Measurements from ENCODE around the gene LRP2. TPM values are rescaled to one million over a fixed set of nuclear protein-coding genes. Genes with fewer than 3 reads are reported as not detected.
A peak's percentile ranks its signal among the peaks of the same experiment; 100 is the strongest.

LRP2 gene
- total and polyA plus RNA-seq, 10 of the 15 experiments (the other 5 are each of a cell fraction or from before 2014, with no cell fraction given): 0.01 to 0.19 (median 0.06) TPM; not detected in 5

GRCh38 chr2:169397697-169398096 lies 35.4 kb upstream of the LRP2 start:
- no peak overlapping the region for H3K4me3 ChIP-seq
- no peaks in the 10 kb centered on the region for H3K4me1 ChIP-seq (ENCODE audit: control insufficient read depth, insufficient read depth, low read length)
- no TSS peak for BruUV-seq (replicated peaks)
- H3K9ac ChIP-seq (ENCODE audit: control insufficient read depth, insufficient read depth, low read length): no peak overlapping the region
- FAIRE-seq (no peak), ATAC-seq (no peak), DNase-seq (ENCODE audit: low read depth, low spot score) (no peak)
- no peaks in the 10 kb centered on the region for H3K9me3 ChIP-seq (replicated peaks; ENCODE audit: control insufficient read depth, insufficient read depth, low read length)
- SMC1A ChIA-PET (ENCODE audit: uncharacterized antibody, unreplicated experiment): interaction anchor here (0.9 to 1.0 kb wide), 2 partner anchors 19 to 267 kb away, joined by 3 to 4 read pairs; no protein-coding TSS in a partner anchor
- 61% methylated on average over 2 of the region's 2 CpGs for WGBS (ENCODE audit: insufficient coverage, insufficient replicate concordance, low lambda C conversion rate, missing lambda C conversion rate)
- no peaks in the 10 kb centered on the region for H3K79me2 ChIP-seq (ENCODE audit: control insufficient read depth, insufficient read depth, low read length)
- TF ChIP-seq RUNX3 (IDR thresholded peaks at IDR 0.05; ENCODE audit: low read length) (no peak), MEF2B (IDR thresholded peaks at IDR 0.05; ENCODE audit: partially characterized antibody, poor library complexity, severe bottlenecking) (no peak), IRF3 (IDR thresholded peaks at IDR 0.05) (no peak), ZBED1 (IDR thresholded peaks at IDR 0.05; ENCODE audit: borderline replicate concordance) (no peak), CBX5 (IDR thresholded peaks at IDR 0.05; ENCODE audit: low read depth) (no peak), ZNF592 (IDR thresholded peaks at IDR 0.05) (no peak), STAT1 (conservative IDR thresholded peaks at IDR 0.05) (no peak), ELK1 (IDR thresholded peaks at IDR 0.05; ENCODE audit: low read depth, low read length) (no peak), RAD21 (IDR thresholded peaks at IDR 0.05; ENCODE audit: insufficient read depth, low read depth, low read length) (peak; percentile 49), ASH2L (IDR thresholded peaks at IDR 0.05; ENCODE audit: borderline replicate concordance, low read depth) (no peak), SMAD5 (IDR thresholded peaks at IDR 0.05; ENCODE audit: low read depth) (no peak), EGR1 (IDR thresholded peaks at IDR 0.05; ENCODE audit: borderline replicate concordance in 1 of 2, low read depth in 2 of 2, low read length in 2 of 2) (no peak), PML (IDR thresholded peaks at IDR 0.05; ENCODE audit: low read length) (no peak), CTCF (IDR thresholded peaks at IDR 0.05 in 2 of 3, conservative IDR thresholded peaks at IDR 0.05 in 1 of 3; ENCODE audit: control insufficient read depth in 2 of 3, extremely low read depth in 1 of 3, insufficient read depth in 1 of 3, low read depth in 3 of 3, low read length in 3 of 3) (peak in 1 of 3 experiments; percentile 33; a peak in 1 of 6 replicates), BHLHE40 (IDR thresholded peaks at IDR 0.05; ENCODE audit: borderline replicate concordance in 1 of 2, low read depth in 2 of 2, low read length in 1 of 2) (no peak)
- H3K4me2 ChIP-seq (ENCODE audit: control insufficient read depth, insufficient read depth): no peak overlapping the region
- intact Hi-C loops (cut with micrococcal nuclease; ENCODE audit: unreplicated experiment) (loop anchor here (2.0 to 10.0 kb wide), 2 partner anchors 253 to 287 kb away; no protein-coding TSS in a partner anchor), in situ Hi-C loops (cut with MboI) (no loop called here)
- H3K27ac ChIP-seq (ENCODE audit: control insufficient read depth, insufficient read depth): no peak overlapping the region
- no peaks in the 10 kb centered on the region for H3K36me3 ChIP-seq (ENCODE audit: control insufficient read depth in 2 of 2, insufficient read depth in 2 of 2, low read length in 1 of 2)
- POLR2A ChIA-PET: no interaction called here
- RAD21 ChIA-PET (ENCODE audit: unreplicated experiment): interaction anchor here (0.9 kb wide), 1 partner anchor 55 kb away, joined by 4 read pairs; no protein-coding TSS in a partner anchor
- no peak overlapping the region for H2AFZ ChIP-seq (ENCODE audit: control insufficient read depth, low read depth, low read length)
- no peaks in the 10 kb centered on the region for H3K27me3 ChIP-seq (replicated peaks in 1 of 2; ENCODE audit: control insufficient read depth in 2 of 2, insufficient read depth in 2 of 2, low read length in 1 of 2)
- CTCF ChIA-PET: interaction anchor here (1.0 to 2.2 kb wide), 4 partner anchors 266 to 451 kb away, joined by 3 to 9 read pairs (median 6); no protein-coding TSS in a partner anchor
- no peaks in the 10 kb centered on the region for H4K20me1 ChIP-seq (ENCODE audit: control insufficient read depth, insufficient read depth)

Data from GM12878 (cell line).